ENCODE measurements around the gene SORL1.

DNA sequence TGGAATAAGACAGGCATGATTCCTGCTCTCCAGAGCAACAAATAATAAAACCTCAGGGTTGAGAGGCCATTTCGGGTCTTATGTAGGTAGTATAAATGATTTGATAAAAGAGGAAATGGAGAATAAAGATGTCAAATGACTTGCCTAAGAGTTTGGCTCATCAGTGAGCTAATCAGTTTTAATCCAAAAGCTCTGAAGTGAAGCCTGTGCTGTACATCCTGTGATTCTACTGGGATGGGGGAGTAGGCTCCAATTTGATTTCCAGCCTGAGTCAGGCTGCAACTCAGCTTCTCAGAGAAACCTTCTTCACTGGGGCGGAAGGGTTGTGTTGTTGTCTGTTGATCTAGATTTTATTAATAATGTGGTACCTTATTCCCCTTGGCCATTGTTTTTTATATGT lies 192.9 kb downstream of the SORL1 start:
- TF ChIP-seq, protein P1, sequence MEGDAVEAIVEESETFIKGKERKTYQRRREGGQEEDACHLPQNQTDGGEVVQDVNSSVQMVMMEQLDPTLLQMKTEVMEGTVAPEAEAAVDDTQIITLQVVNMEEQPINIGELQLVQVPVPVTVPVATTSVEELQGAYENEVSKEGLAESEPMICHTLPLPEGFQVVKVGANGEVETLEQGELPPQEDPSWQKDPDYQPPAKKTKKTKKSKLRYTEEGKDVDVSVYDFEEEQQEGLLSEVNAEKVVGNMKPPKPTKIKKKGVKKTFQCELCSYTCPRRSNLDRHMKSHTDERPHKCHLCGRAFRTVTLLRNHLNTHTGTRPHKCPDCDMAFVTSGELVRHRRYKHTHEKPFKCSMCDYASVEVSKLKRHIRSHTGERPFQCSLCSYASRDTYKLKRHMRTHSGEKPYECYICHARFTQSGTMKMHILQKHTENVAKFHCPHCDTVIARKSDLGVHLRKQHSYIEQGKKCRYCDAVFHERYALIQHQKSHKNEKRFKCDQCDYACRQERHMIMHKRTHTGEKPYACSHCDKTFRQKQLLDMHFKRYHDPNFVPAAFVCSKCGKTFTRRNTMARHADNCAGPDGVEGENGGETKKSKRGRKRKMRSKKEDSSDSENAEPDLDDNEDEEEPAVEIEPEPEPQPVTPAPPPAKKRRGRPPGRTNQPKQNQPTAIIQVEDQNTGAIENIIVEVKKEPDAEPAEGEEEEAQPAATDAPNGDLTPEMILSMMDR (IDR thresholded peaks at IDR 0.05; ENCODE audit: low read length), result no peak
- TF ChIP-seq EZH2 (IDR thresholded peaks at IDR 0.05; ENCODE audit: borderline replicate concordance, low read length), result no peak
